ENCODE measurements around the gene MAP3K5.
"Not testable (repeated sequence)": the region's sequence is repeated elsewhere in the genome, so short reads cannot be mapped to it uniquely, and the experiment has no call there.

MAP3K5 gene

DNA sequence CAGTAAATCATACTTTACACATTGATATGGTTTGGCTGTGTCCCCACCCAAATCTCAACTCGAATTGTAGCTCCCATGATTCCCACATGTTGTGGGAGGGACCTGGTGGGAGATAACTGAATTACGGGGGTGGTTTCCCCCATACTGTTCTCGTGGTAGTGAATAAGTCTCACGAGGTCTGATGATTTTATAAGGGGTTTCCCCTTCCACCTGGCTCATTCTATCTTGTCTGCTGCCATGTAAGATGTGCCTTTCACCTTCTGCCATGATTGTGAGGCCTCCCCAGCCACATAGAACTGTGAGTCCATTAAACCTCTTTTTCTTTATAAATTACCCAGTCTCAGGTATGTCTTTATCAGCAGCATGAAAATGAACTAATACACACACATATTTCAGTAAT lies 79.6 kb downstream of the MAP3K5 start:
- not testable (repeated sequence) for H2BK15ac ChIP-seq (replicated peaks; ENCODE audit: low read depth); H3K4me2 ChIP-seq (ENCODE audit: low read length); DNase-seq; H2BK120ac ChIP-seq (ENCODE audit: low read depth, low read length); H3K36me3 ChIP-seq (ENCODE audit: control insufficient read depth, insufficient read depth, low read length); H3K56ac ChIP-seq (ENCODE audit: low read length); H3K18ac ChIP-seq (ENCODE audit: low read length); H4K8ac ChIP-seq (ENCODE audit: low read depth, low read length); H3K79me1 ChIP-seq (ENCODE audit: low read length); H3K4ac ChIP-seq (ENCODE audit: low read depth, low read length); H3K23ac ChIP-seq (ENCODE audit: low read length); H2AK5ac ChIP-seq (ENCODE audit: low read length); H3K4me3 ChIP-seq (ENCODE audit: low read length); H4K5ac ChIP-seq (ENCODE audit: low read length); H2BK5ac ChIP-seq (ENCODE audit: low read length); H3K27ac ChIP-seq (ENCODE audit: low read depth, low read length); H3K79me2 ChIP-seq (ENCODE audit: control insufficient read depth, insufficient read depth, low read length); H3K4me1 ChIP-seq (ENCODE audit: control insufficient read depth, low read depth, low read length); H3K27me3 ChIP-seq (ENCODE audit: insufficient read depth, low read length, poor library complexity); H3K9ac ChIP-seq (ENCODE audit: low read length)
- WGBS (ENCODE audit: extremely low coverage, insufficient coverage, low lambda C conversion rate) = no CpG with 5 or more reads among the region's 4 CpGs

DNA sequence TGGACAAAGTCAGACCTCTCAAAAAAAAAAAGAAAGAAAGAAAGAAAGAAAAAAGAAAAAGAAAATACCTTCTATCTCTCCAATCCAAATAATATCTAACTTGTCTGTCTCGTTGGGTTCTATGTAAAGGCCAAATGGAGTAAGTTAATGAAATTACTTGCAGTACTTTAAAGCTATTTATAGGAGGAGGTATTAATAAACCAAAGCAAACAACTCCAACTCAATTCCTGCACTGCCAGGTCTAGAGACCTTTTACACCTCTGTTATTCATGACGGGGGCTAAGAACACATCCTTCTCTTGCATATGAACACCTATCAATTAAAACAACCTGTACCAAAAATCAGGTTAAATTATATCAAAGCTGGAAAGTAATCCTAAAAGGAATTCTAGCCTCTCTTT lies 80.6 kb downstream of the MAP3K5 start:
- Histone ChIP-seq H3K79me2 (ENCODE audit: control insufficient read depth, insufficient read depth, low read length) (no peaks in the 10 kb centered on the region), H3K36me3 (ENCODE audit: control insufficient read depth, insufficient read depth, low read length) (no peaks in the 10 kb centered on the region), H3K27me3 (ENCODE audit: insufficient read depth, low read length, poor library complexity) (no peaks in the 10 kb centered on the region), H3K9ac (ENCODE audit: low read length) (no peak overlapping the region), H4K5ac (ENCODE audit: low read length) (no peak overlapping the region), H3K79me1 (ENCODE audit: low read length) (no peaks in the 10 kb centered on the region), H3K23ac (ENCODE audit: low read length) (no peak overlapping the region), H3K4ac (ENCODE audit: low read depth, low read length) (no peak overlapping the region), H3K18ac (ENCODE audit: low read length) (no peak overlapping the region), H4K8ac (ENCODE audit: low read depth, low read length) (no peak overlapping the region), H3K4me3 (ENCODE audit: low read length) (no peak overlapping the region), H3K56ac (ENCODE audit: low read length) (no peak overlapping the region), H2BK15ac (replicated peaks; ENCODE audit: low read depth) (no peak overlapping the region), H3K27ac (ENCODE audit: low read depth, low read length) (no peak overlapping the region), H3K4me2 (ENCODE audit: low read length) (no peak overlapping the region), H3K4me1 (ENCODE audit: control insufficient read depth, low read depth, low read length) (no peaks in the 10 kb centered on the region), H2BK120ac (ENCODE audit: low read depth, low read length) (no peak overlapping the region), H2AK5ac (ENCODE audit: low read length) (no peak overlapping the region), H2BK5ac (ENCODE audit: low read length) (no peak overlapping the region)
- WGBS (ENCODE audit: extremely low coverage, insufficient coverage, low lambda C conversion rate) = no CpG with 5 or more reads among the region's 2 CpGs
- DNase-seq = no peak

DNA sequence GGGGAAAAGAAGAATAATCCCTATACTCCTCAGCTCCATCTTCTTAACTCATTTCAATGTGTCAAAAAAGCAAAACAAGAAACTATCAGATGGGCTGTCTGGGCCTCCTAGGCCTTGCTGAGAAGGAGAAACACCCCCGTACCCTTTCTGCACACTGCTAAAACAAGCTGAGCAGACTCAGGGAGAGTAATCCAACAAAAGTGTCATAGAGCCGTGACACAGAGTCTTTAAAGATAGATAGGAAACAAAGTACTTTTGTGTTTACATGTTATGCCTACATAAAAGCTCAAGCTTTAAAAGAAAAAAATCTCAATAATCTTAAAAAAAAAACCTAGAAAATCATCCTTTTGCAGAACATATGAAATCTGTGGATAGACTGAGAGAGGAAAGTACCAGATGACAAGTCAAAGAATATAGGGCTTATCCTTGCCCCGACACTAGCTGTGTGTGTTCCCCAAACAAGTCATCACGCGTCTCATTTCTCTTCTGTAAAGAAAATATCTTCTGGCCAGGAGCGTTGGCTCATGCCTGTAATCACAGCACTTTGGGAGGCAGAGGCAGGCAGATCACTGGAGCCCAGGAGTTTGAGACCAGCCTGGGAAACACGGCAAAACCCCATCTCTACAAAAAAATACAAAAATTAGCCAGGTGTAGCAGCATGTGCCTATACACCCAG lies 81.3 kb downstream of the MAP3K5 start:
- WGBS (ENCODE audit: extremely low coverage, insufficient coverage, low lambda C conversion rate) = no CpG with 5 or more reads among the region's 7 CpGs
- Histone ChIP-seq H3K36me3 (ENCODE audit: control insufficient read depth, insufficient read depth, low read length) (no peaks in the 10 kb centered on the region), H3K56ac (ENCODE audit: low read length) (no peak overlapping the region), H2AK5ac (ENCODE audit: low read length) (no peak overlapping the region), H3K79me1 (ENCODE audit: low read length) (no peaks in the 10 kb centered on the region), H2BK120ac (ENCODE audit: low read depth, low read length) (no peak overlapping the region), H2BK15ac (replicated peaks; ENCODE audit: low read depth) (no peak overlapping the region), H3K9ac (ENCODE audit: low read length) (no peak overlapping the region), H3K4me2 (ENCODE audit: low read length) (no peak overlapping the region), H2BK5ac (ENCODE audit: low read length) (no peak overlapping the region), H3K4me1 (ENCODE audit: control insufficient read depth, low read depth, low read length) (no peaks in the 10 kb centered on the region), H3K23ac (ENCODE audit: low read length) (no peak overlapping the region), H3K4ac (ENCODE audit: low read depth, low read length) (no peak overlapping the region), H3K79me2 (ENCODE audit: control insufficient read depth, insufficient read depth, low read length) (no peaks in the 10 kb centered on the region), H3K4me3 (ENCODE audit: low read length) (no peak overlapping the region), H3K27ac (ENCODE audit: low read depth, low read length) (no peak overlapping the region), H4K5ac (ENCODE audit: low read length) (no peak overlapping the region), H3K18ac (ENCODE audit: low read length) (no peak overlapping the region), H3K27me3 (ENCODE audit: insufficient read depth, low read length, poor library complexity) (no peaks in the 10 kb centered on the region), H4K8ac (ENCODE audit: low read depth, low read length) (no peak overlapping the region)
- DNase-seq = no peak

DNA sequence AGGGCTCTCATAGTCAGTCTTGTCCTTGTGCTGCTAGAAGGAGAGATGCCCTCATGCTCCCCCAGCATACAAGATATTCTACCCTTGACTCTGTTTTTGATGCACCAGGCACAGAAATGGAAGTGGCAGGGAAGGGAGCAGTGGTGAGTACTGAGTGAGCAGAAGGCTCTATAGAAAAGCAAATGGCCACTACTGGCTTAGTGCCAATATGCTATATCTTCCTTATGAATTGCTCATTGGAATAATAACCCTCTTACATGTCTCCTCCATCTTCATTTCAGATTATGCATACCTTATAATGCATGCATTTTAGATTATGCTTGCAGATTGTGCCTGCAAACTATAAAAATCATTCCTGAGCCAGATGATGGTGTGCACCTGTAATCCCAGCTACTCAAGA lies 82.8 kb downstream of the MAP3K5 start:
- Histone ChIP-seq H2BK15ac (replicated peaks; ENCODE audit: low read depth) (no peak overlapping the region), H3K79me2 (ENCODE audit: control insufficient read depth, insufficient read depth, low read length) (no peaks in the 10 kb centered on the region), H2AK5ac (ENCODE audit: low read length) (no peak overlapping the region), H2BK120ac (ENCODE audit: low read depth, low read length) (no peak overlapping the region), H3K18ac (ENCODE audit: low read length) (no peak overlapping the region), H4K5ac (ENCODE audit: low read length) (no peak overlapping the region), H3K4me3 (ENCODE audit: low read length) (no peak overlapping the region), H3K36me3 (ENCODE audit: control insufficient read depth, insufficient read depth, low read length) (no peaks in the 10 kb centered on the region), H3K27me3 (ENCODE audit: insufficient read depth, low read length, poor library complexity) (no peaks in the 10 kb centered on the region), H3K27ac (ENCODE audit: low read depth, low read length) (no peak overlapping the region), H3K9ac (ENCODE audit: low read length) (no peak overlapping the region), H3K4me1 (ENCODE audit: control insufficient read depth, low read depth, low read length) (no peaks in the 10 kb centered on the region), H3K79me1 (ENCODE audit: low read length) (no peaks in the 10 kb centered on the region), H3K56ac (ENCODE audit: low read length) (no peak overlapping the region), H3K4me2 (ENCODE audit: low read length) (no peak overlapping the region), H2BK5ac (ENCODE audit: low read length) (no peak overlapping the region), H3K23ac (ENCODE audit: low read length) (no peak overlapping the region), H3K4ac (ENCODE audit: low read depth, low read length) (no peak overlapping the region), H4K8ac (ENCODE audit: low read depth, low read length) (no peak overlapping the region)
- DNase-seq = no peak

DNA sequence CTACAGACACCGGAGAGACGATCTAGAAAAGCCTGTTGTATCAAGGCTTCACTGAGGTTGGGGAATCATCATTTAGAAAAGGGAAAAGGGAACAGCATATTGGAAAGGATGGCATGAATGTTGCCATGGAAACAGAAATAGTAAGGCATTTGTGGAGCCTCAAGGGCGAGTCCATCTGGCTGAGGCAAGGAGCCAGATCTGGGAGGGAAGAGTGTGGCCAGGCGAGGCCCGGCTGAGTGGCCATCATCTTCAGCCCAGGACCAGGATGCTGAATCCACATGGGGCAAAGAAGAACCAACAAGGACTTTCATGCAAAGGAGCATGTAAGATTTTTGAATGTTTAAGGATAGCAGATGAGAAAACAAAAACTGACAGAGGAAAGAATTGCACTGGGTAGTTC lies 85.8 kb downstream of the MAP3K5 start:
- Histone ChIP-seq H3K27me3 (ENCODE audit: insufficient read depth, low read length, poor library complexity) (no peaks in the 10 kb centered on the region), H4K5ac (ENCODE audit: low read length) (no peak overlapping the region), H3K23ac (ENCODE audit: low read length) (no peak overlapping the region), H3K9ac (ENCODE audit: low read length) (no peak overlapping the region), H3K4me3 (ENCODE audit: low read length) (no peak overlapping the region), H2BK15ac (replicated peaks; ENCODE audit: low read depth) (no peak overlapping the region), H3K36me3 (ENCODE audit: control insufficient read depth, insufficient read depth, low read length) (no peaks in the 10 kb centered on the region), H3K56ac (ENCODE audit: low read length) (no peak overlapping the region), H3K4me1 (ENCODE audit: control insufficient read depth, low read depth, low read length) (no peaks in the 10 kb centered on the region), H3K4ac (ENCODE audit: low read depth, low read length) (no peak overlapping the region), H3K27ac (ENCODE audit: low read depth, low read length) (no peak overlapping the region), H3K4me2 (ENCODE audit: low read length) (no peak overlapping the region), H3K79me2 (ENCODE audit: control insufficient read depth, insufficient read depth, low read length) (no peaks in the 10 kb centered on the region), H3K79me1 (ENCODE audit: low read length) (no peaks in the 10 kb centered on the region), H4K8ac (ENCODE audit: low read depth, low read length) (no peak overlapping the region), H2AK5ac (ENCODE audit: low read length) (no peak overlapping the region), H2BK120ac (ENCODE audit: low read depth, low read length) (no peak overlapping the region), H2BK5ac (ENCODE audit: low read length) (no peak overlapping the region), H3K18ac (ENCODE audit: low read length) (no peak overlapping the region)
- WGBS (ENCODE audit: extremely low coverage, insufficient coverage, low lambda C conversion rate) = no CpG with 5 or more reads among the region's 5 CpGs
- DNase-seq = no peak

DNA sequence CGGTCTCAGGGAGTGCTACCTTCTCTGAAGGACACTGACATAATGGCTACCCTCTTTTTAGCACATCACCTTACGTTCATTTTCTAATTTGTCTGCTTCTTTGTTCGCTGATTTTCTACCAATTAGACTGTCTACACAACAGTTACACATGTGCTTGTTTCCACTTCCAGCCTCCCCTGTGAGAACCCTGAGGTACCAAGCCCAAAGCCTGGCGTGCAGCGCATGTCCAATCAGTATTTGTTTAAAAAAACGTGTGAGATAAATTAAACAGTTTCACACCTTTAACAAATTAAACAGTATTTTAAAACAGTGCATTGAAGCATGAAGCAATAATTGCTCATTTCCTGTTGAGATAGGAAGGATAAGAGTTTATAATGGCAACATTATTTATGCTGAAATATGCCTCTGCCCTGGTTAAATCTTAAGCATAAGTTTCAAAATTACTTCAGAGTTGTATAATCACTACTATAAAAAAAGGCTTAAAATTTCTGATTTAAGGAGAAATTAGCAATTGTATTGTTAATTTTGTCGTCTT lies 88.9 kb downstream of the MAP3K5 start:
- Histone ChIP-seq H3K79me1 (ENCODE audit: low read length) (no peaks in the 10 kb centered on the region), H3K4me1 (ENCODE audit: control insufficient read depth, low read depth, low read length) (no peaks in the 10 kb centered on the region), H2BK5ac (ENCODE audit: low read length) (no peak overlapping the region), H2BK15ac (replicated peaks; ENCODE audit: low read depth) (no peak overlapping the region), H3K79me2 (ENCODE audit: control insufficient read depth, insufficient read depth, low read length) (no peaks in the 10 kb centered on the region), H3K9ac (ENCODE audit: low read length) (no peak overlapping the region), H3K4me3 (ENCODE audit: low read length) (no peak overlapping the region), H4K8ac (ENCODE audit: low read depth, low read length) (no peak overlapping the region), H3K27ac (ENCODE audit: low read depth, low read length) (no peak overlapping the region), H3K4me2 (ENCODE audit: low read length) (no peak overlapping the region), H3K4ac (ENCODE audit: low read depth, low read length) (no peak overlapping the region), H2AK5ac (ENCODE audit: low read length) (no peak overlapping the region), H3K56ac (ENCODE audit: low read length) (no peak overlapping the region), H3K23ac (ENCODE audit: low read length) (no peak overlapping the region), H3K36me3 (ENCODE audit: control insufficient read depth, insufficient read depth, low read length) (no peaks in the 10 kb centered on the region), H2BK120ac (ENCODE audit: low read depth, low read length) (no peak overlapping the region), H3K18ac (ENCODE audit: low read length) (no peak overlapping the region), H3K27me3 (ENCODE audit: insufficient read depth, low read length, poor library complexity) (no peaks in the 10 kb centered on the region), H4K5ac (ENCODE audit: low read length) (no peak overlapping the region)
- DNase-seq = no peak
- WGBS (ENCODE audit: extremely low coverage, insufficient coverage, low lambda C conversion rate) = no CpG with 5 or more reads among the region's 7 CpGs
